CD4-positive, alpha-beta T cell (primary cell): ENCODE results near the gene WIPI1. TPM values are rescaled to one million over a fixed set of nuclear protein-coding genes. Genes with fewer than 3 reads are reported as not detected.

Source experiments
- ATAC-seq: fragments of 200-7000 bp; cut with Tn5 transposase; one replicate; pipeline ENCODE4 v1.10.0; 2022; ENCODE audit warnings: mild to moderate bottlenecking; ENCODE audit not compliant: poor library complexity
- CTCF ChIA-PET: fragments of 350-600 bp; sonication (Branson Sonifier 250); formaldehyde crosslinking; loops from one replicate; lab custom pipeline; 2021; ENCODE audit warnings: antibody characterized with exemption, inconsistent platforms; lab: Charles Lee
- POLR2A ChIA-PET: fragments of 350-600 bp; sonication (Branson Sonifier 250); formaldehyde crosslinking; loops from one replicate; lab custom pipeline; 2021; ENCODE audit warnings: antibody characterized with exemption, inconsistent platforms; lab: Charles Lee
- DNase-seq, 14 experiments: peaks; one replicate each; pipeline ENCODE4 v3.0.0-alpha.2; 2013 to 2020; ENCODE audit warnings: mixed read lengths in 2 of 14
- H3K27ac ChIP-seq, 2 donors: one replicate each; pipeline versions ENCODE4 v1.5.1 to v1.7.0; 2013; ENCODE audit warnings: low read length in 2 of 2, low read depth in 1 of 2, mild to moderate bottlenecking in 1 of 2
- H3K27me3 ChIP-seq, 2 experiments: 1 replicate in 1 of 2; 2 replicates in 1 of 2; pipeline versions ENCODE4 v1.6.1 to v1.7.0; 2013; ENCODE audit warnings: low read length in 2 of 2, control low read depth in 1 of 2, mild to moderate bottlenecking in 1 of 2, moderate library complexity in 1 of 2; ENCODE audit not compliant: insufficient read depth in 2 of 2, control insufficient read depth in 1 of 2
- H3K36me3 ChIP-seq: one replicate; pipeline ENCODE4 v1.6.1; 2013; ENCODE audit warnings: low read length, control low read depth; ENCODE audit not compliant: insufficient read depth
- H3K4me1 ChIP-seq: one replicate; pipeline ENCODE4 v1.6.1; 2013; ENCODE audit warnings: low read length, control low read depth; ENCODE audit not compliant: insufficient read depth
- H3K4me3 ChIP-seq: one replicate; pipeline ENCODE4 v1.5.1; 2013; ENCODE audit warnings: mild to moderate bottlenecking, low read length, moderate library complexity
- H3K9me3 ChIP-seq, 2 experiments: 1 replicate in 1 of 2; 2 replicates in 1 of 2; pipeline versions ENCODE4 v1.6.1 to v1.7.0; 2013; ENCODE audit warnings: low read length in 2 of 2, mild to moderate bottlenecking in 2 of 2, control low read depth in 1 of 2, moderate library complexity in 1 of 2; ENCODE audit not compliant: control insufficient read depth in 1 of 2, insufficient read depth in 1 of 2
- H3K27ac Mint-ChIP-seq: one replicate; pipeline ENCODE4 v1.8.0; 2020; ENCODE audit warnings: mixed read lengths
- H3K27me3 Mint-ChIP-seq: one replicate; pipeline ENCODE4 v1.8.0; 2021; ENCODE audit warnings: mixed read lengths
- H3K36me3 Mint-ChIP-seq: one replicate; pipeline ENCODE4 v1.8.0; 2021; ENCODE audit warnings: low read depth, mixed read lengths
- H3K4me1 Mint-ChIP-seq: one replicate; pipeline ENCODE4 v1.8.0; 2021; ENCODE audit warnings: low read depth, mixed read lengths
- H3K4me3 Mint-ChIP-seq: one replicate; pipeline ENCODE4 v1.8.0; 2020; ENCODE audit warnings: mild to moderate bottlenecking, mixed read lengths
- H3K9me3 Mint-ChIP-seq: one replicate; pipeline ENCODE4 v1.8.0; 2020; ENCODE audit warnings: mixed read lengths
- intact Hi-C, 2 experiments: fragments of 100-400 bp; cut with DNase I in 1 of 2; cut with micrococcal nuclease in 1 of 2; formaldehyde crosslinking; loops; one replicate each; pipeline versions ENCODE4 v1.15.1 to v1.9.0; 2023 to 2025; cut with DNase I, micrococcal nuclease
- total RNA-seq, 174 experiments: library from RNA in 2 of 174; stranded (reverse) in 2 of 174; gene quantifications; one replicate each; pipeline ENCODE4 v1.2.3 and lab custom pipeline; 2021 to 2026
- TF ChIP-seq, protein P1 (sequence below): fragments of 200-600 bp; IDR thresholded peaks from one replicate; pipeline ENCODE4 v1.8.0; 2022; ENCODE audit warnings: antibody characterized with exemption, mild to moderate bottlenecking

WIPI1 gene
- total RNA-seq, 2 experiments from 2014 or later, result 2.0 to 2.6 TPM

DNA sequence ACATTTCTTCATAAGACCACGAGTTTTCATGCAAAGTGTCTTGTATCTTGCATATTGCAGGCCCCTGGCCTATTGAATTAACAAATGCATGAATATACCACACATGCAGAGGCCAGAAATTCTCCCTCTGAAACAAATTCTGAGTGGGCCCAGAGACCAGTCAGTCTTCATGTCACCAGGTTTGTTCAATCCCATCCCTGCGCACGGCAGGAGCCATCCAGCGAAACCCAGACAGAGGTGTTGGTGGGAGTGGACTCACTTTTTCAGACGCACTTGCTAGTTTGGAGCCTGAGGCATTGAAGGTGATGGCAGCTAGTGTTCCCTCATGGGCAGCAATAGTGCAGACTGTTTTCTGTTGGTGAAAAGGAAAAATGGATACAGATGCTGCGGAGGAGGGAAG lies 21.9 kb downstream of the WIPI1 start:
- TF ChIP-seq, protein P1, sequence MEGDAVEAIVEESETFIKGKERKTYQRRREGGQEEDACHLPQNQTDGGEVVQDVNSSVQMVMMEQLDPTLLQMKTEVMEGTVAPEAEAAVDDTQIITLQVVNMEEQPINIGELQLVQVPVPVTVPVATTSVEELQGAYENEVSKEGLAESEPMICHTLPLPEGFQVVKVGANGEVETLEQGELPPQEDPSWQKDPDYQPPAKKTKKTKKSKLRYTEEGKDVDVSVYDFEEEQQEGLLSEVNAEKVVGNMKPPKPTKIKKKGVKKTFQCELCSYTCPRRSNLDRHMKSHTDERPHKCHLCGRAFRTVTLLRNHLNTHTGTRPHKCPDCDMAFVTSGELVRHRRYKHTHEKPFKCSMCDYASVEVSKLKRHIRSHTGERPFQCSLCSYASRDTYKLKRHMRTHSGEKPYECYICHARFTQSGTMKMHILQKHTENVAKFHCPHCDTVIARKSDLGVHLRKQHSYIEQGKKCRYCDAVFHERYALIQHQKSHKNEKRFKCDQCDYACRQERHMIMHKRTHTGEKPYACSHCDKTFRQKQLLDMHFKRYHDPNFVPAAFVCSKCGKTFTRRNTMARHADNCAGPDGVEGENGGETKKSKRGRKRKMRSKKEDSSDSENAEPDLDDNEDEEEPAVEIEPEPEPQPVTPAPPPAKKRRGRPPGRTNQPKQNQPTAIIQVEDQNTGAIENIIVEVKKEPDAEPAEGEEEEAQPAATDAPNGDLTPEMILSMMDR, result no peak
- Mint-ChIP-seq H3K4me1 (peaks cover 55% of the 10 kb centered on the region), H3K36me3 (no peaks in the 10 kb centered on the region), H3K27me3 (no peaks in the 10 kb centered on the region), H3K9me3 (no peaks in the 10 kb centered on the region), H3K4me3 (no peak overlapping the region), H3K27ac (no peak overlapping the region)
- Histone ChIP-seq H3K27ac (no peak overlapping the region), H3K4me1 (peaks cover 36% of the 10 kb centered on the region), H3K36me3 (peaks cover 10% of the 10 kb centered on the region), H3K27me3 (no peaks in the 10 kb centered on the region), H3K9me3 (no peaks in the 10 kb centered on the region), H3K4me3 (no peak overlapping the region)
- ATAC-seq (no peak), DNase-seq (no peak)
- intact Hi-C loops, result loop anchor here in 1 of 2 experiments (5.0 kb wide), 1 partner anchor 378 kb away; no protein-coding TSS in a partner anchor
- ChIA-PET POLR2A (interaction anchor here (1.4 to 3.2 kb wide), 3 partner anchors 26 to 144 kb away, joined by 3 to 22 read pairs (median 12); partner anchors contain the start of genes ARSG and SLC16A6), CTCF (interaction anchor here (0.6 to 3.0 kb wide), 14 partner anchors 23 to 254 kb away, joined by 3 to 28 read pairs (median 4); partner anchors contain the start of genes AMZ2, ARSG, SLC16A6 and WIPI1)

DNA sequence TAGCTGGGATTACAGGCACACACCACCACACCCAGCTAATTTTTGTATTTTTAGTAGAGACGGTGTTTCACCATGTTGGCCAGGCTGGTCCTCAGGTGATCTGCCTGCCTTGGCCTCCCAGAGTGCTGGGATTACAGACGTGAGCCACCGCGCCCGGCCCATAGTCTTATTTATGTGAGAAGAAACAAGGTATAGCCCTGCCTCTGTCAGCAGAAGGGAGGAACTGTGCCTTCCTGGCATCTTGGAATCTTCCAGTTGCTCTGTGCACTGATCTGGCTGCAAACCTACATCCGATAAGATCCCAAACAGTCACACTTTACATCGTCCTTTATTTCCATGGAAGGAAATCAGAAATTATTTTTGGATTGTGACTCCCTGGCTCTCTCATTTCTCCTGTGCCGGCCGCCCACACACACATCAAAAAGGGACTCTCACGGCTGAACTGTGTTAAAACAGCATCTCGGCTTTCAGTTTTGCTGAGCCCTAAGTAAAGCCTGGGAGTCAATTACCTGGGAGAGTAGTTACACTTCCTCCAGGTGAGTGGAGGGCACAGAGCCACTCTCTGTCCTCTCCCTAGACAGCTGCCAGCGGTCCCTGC lies 23.3 kb downstream of the WIPI1 start:
- Histone ChIP-seq H3K4me1 (peaks cover 36% of the 10 kb centered on the region), H3K27ac (no peak overlapping the region), H3K4me3 (no peak overlapping the region), H3K9me3 (no peaks in the 10 kb centered on the region), H3K36me3 (peaks cover 10% of the 10 kb centered on the region), H3K27me3 (no peaks in the 10 kb centered on the region)
- DNase-seq (no peak), ATAC-seq (no peak)
- Mint-ChIP-seq H3K4me1 (peaks cover 45% of the 10 kb centered on the region), H3K9me3 (no peaks in the 10 kb centered on the region), H3K4me3 (no peak overlapping the region), H3K36me3 (no peaks in the 10 kb centered on the region), H3K27ac (no peak overlapping the region), H3K27me3 (no peaks in the 10 kb centered on the region)
- ChIA-PET CTCF (interaction anchor here (0.6 kb wide), 1 partner anchor 178 kb away, joined by 3 read pairs; no protein-coding TSS in a partner anchor), POLR2A (interaction anchor here (2.6 kb wide), 1 partner anchor 143 kb away, joined by 22 read pairs; the partner anchor contains the start of genes ARSG and SLC16A6)
- intact Hi-C loops, result loop anchor here in 1 of 2 experiments (5.0 kb wide), 1 partner anchor 72 kb away; no protein-coding TSS in a partner anchor
- TF ChIP-seq, protein P1, result no peak

DNA sequence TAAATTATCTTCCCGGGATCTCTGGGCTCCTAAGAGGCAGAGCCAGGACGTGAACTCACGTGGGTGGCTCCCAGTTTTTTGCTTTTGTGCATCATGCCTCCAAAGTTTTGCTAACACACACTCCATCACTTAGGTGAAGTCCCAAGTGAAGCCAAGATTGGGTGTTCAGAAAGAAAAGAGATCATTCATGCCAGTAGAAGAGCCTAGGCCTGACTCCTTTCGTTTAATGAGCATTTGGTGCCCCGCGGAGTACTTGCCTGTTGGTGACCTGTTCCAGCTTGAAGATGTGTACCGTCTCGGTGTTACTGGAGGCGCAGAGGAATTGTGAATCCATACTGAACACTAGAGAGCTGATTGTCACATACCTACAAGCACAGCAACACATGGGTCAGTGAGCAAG lies 24.1 kb downstream of the WIPI1 start:
- Mint-ChIP-seq H3K36me3 (no peaks in the 10 kb centered on the region), H3K9me3 (no peaks in the 10 kb centered on the region), H3K4me1 (peaks cover 37% of the 10 kb centered on the region), H3K27me3 (no peaks in the 10 kb centered on the region), H3K4me3 (no peak overlapping the region), H3K27ac (no peak overlapping the region)
- ChIA-PET POLR2A (interaction anchor here (3.3 kb wide), 1 partner anchor 141 kb away, joined by 29 read pairs; the partner anchor contains the start of genes ARSG and SLC16A6), CTCF (interaction anchor here (0.7 to 1.1 kb wide), 3 partner anchors 33 to 95 kb away, joined by 3 to 5 read pairs (median 3); no protein-coding TSS in a partner anchor)
- Histone ChIP-seq H3K27me3 (no peaks in the 10 kb centered on the region), H3K9me3 (no peaks in the 10 kb centered on the region), H3K4me3 (no peak overlapping the region), H3K27ac (no peak overlapping the region), H3K4me1 (peaks cover 31% of the 10 kb centered on the region), H3K36me3 (peaks cover 10% of the 10 kb centered on the region)
- TF ChIP-seq, protein P1, result no peak
- ATAC-seq (no peak), DNase-seq (no peak)
- intact Hi-C loops, result loop anchor here in 1 of 2 experiments (5.0 kb wide), 1 partner anchor 71 kb away; no protein-coding TSS in a partner anchor
